Common myeloid progenitor, CD34-positive (primary cell): ENCODE measurements around the gene ATP1A1. TPM values are rescaled to one million over a fixed set of nuclear protein-coding genes. Genes with fewer than 3 reads are reported as not detected.
A peak's percentile ranks its signal among the peaks of the same experiment; 100 is the strongest.

Experiments used
- CTCF ChIA-PET: fragments of 350-600 bp; sonication (Branson Sonifier 250); formaldehyde crosslinking; loops from one replicate; lab custom pipeline; 2021; ENCODE audit warnings: antibody characterized with exemption; lab: Charles Lee
- POLR2A ChIA-PET: fragments of 350-600 bp; sonication (Branson Sonifier 250); formaldehyde crosslinking; loops from one replicate; lab custom pipeline; 2021; ENCODE audit warnings: antibody characterized with exemption; lab: Charles Lee
- DNase-seq, 3 donors: peaks; one replicate each; pipeline versions ENCODE4 v3.0.0 to v3.0.0-alpha.2; 2013
- H3K27ac ChIP-seq, 2 experiments: 1 replicate in 1 of 2; 2 replicates in 1 of 2; pipeline ENCODE4 v1.7.0; 2013; ENCODE audit warnings: inconsistent platforms in 2 of 2, low read length in 2 of 2, mild to moderate bottlenecking in 2 of 2, low read depth in 1 of 2, moderate library complexity in 1 of 2; ENCODE audit not compliant: severe bottlenecking in 2 of 2, insufficient read depth in 1 of 2, poor library complexity in 1 of 2
- H3K27me3 ChIP-seq, 5 experiments: replicated peaks in 2 of 5; 1 replicate in 3 of 5; 2 replicates in 2 of 5; pipeline versions ENCODE4 v1.6.1 to v1.7.0; 2013; ENCODE audit warnings: low read length in 4 of 5, mild to moderate bottlenecking in 2 of 5, moderate library complexity in 2 of 5, inconsistent platforms in 1 of 5; ENCODE audit not compliant: insufficient read depth in 5 of 5, control insufficient read depth in 4 of 5
- H3K36me3 ChIP-seq, 4 experiments: 1 replicate in 2 of 4; 2 replicates in 2 of 4; pipeline versions ENCODE4 v1.6.1 to v1.7.0; 2013; ENCODE audit warnings: low read length in 3 of 4, control low read depth in 1 of 4, mild to moderate bottlenecking in 1 of 4; ENCODE audit not compliant: control insufficient read depth in 4 of 4, insufficient read depth in 4 of 4
- H3K4me1 ChIP-seq, 4 experiments: 1 replicate in 3 of 4; 2 replicates in 1 of 4; pipeline versions ENCODE4 v1.6.1 to v1.7.1; 2013; ENCODE audit warnings: low read length in 3 of 4, mild to moderate bottlenecking in 3 of 4, control low read depth in 1 of 4, inconsistent platforms in 1 of 4, moderate library complexity in 1 of 4; ENCODE audit not compliant: control insufficient read depth in 4 of 4, insufficient read depth in 4 of 4; ENCODE audit errors: control extremely low read depth in 1 of 4
- H3K4me3 ChIP-seq, 7 experiments: 1 replicate in 4 of 7; 2 replicates in 3 of 7; pipeline versions ENCODE4 v1.5.1 to v1.7.0; 2013; ENCODE audit warnings: mild to moderate bottlenecking in 7 of 7, low read length in 6 of 7, moderate library complexity in 6 of 7, inconsistent platforms in 2 of 7, low read depth in 2 of 7, control low read depth in 1 of 7; ENCODE audit not compliant: insufficient read depth in 4 of 7, control insufficient read depth in 1 of 7; ENCODE audit errors: extremely low read depth in 1 of 7
- H3K9me3 ChIP-seq, 5 experiments: 1 replicate in 4 of 5; 2 replicates in 1 of 5; pipeline versions ENCODE4 v1.6.1 to v1.7.1; 2013; ENCODE audit warnings: low read length in 4 of 5, mild to moderate bottlenecking in 2 of 5, inconsistent platforms in 1 of 5, low read depth in 1 of 5, moderate library complexity in 1 of 5; ENCODE audit not compliant: control insufficient read depth in 4 of 5, insufficient read depth in 2 of 5; ENCODE audit errors: control extremely low read depth in 1 of 5
- WGBS: methylation state at CpG from one replicate; pipeline ENCODE4 v1.1.5; 2013; ENCODE audit not compliant: insufficient coverage; 5-methylcytosine and 5-hydroxymethylcytosine counted together
- polyA plus RNA-seq: library from polyadenylated mRNA; unstranded; fragments of 120-200 nt; gene quantifications from one replicate; pipeline ENCODE4 v1.2.1, GENCODE V29; 2013

Gene ATP1A1
- polyA plus RNA-seq, result 135 TPM

DNA sequence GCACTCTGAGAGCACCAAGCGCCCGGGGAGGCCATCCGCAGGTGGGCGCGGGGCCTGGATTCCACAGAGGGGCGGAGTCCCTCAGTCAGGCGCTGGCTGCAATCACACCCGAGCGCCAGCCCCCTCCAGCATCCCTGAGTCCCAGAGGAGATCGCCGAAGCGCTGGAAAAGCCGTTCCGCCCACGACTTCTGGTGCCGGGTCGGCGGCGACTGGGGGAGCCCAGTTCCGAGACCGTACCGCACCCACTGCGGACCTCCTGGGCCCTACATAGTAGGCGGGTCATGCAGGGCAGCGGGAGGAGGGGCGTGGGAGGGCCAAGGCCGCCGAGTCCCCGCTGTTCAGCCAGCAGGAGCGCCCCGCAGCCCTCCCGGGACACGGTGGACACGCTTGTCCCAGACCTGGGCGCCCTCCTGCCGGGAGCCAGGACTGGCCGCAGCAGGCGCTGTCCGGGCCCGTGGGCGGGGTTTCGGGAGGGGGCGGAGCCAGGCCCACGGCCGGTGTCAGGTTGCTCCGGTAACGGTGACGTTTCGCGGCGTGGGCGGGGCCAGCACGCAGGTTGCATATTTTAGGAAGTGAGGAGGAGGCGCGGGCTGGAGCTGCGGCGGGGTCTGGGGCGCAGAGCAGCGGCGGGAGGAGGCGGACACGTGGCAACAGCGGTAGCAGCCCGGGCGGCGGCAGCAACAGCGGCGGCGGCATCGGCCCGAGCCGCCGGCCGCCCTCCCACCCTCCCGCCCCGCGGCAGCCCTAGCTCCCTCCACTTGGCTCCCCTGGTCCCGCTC lies at the start of gene ATP1A1:
Gene ATP1A1 (plus strand): TSS at position 594 of the 780 bp plus-strand sequence. CDS start 268 bp downstream, outside the sequence.
- CTCF ChIA-PET, result no interaction called here
- peaks cover 2 to 38% (median 27%) of the 10 kb centered on the region in 4 experiments for H3K4me1 ChIP-seq

DNA sequence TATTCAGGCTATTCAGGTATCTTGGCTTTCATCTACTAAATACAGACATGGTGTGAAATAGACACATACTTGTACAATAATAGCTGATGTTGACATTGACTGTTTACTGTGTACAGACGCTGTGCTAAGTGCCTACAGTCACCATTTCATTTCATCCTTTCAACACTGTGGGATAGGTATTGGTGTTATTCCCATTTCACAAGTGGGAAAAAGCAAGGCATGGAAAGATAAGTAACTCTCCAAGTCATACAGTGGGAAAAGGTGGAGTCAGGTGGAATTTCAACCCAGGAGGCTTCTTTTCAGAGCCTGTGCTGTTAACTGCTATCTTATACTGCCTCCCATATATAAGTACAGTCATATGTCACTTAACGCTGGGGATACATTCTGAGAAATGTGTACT lies 49.6 kb upstream of the ATP1A1 start:
- ChIA-PET POLR2A (no interaction called here), CTCF (no interaction called here)
- Histone ChIP-seq H3K27me3 (no peaks in the 10 kb centered on the region), H3K9me3 (no peaks in the 10 kb centered on the region), H3K27ac (no peak overlapping the region), H3K4me1 (peaks cover 0 to 7% (median 0%) of the 10 kb centered on the region in 4 experiments), H3K36me3 (no peaks in the 10 kb centered on the region), H3K4me3 (no peak overlapping the region)
- no CpG with 5 or more reads among the region's 2 CpGs for WGBS
- no peak for DNase-seq

More for the DNA sequence above, at the start of gene ATP1A1:
- H3K27me3 ChIP-seq, result peaks cover 0 to 9% (median 3%) of the 10 kb centered on the region in 5 experiments
- peak within 1 kb of the TSS; percentile 49 to 85 for H3K27ac ChIP-seq
- peak within 1 kb of the TSS; percentile 76 to 93 (median 83) for H3K4me3 ChIP-seq
- H3K9me3 ChIP-seq, result no peaks in the 10 kb centered on the region
- H3K36me3 ChIP-seq, result no peaks in the 10 kb centered on the region
- DNase-seq, result peak; percentile 95 to 97 (median 97)
- WGBS, result 0% methylated on average over 37 of the region's 78 CpGs
- POLR2A ChIA-PET, result no interaction called here

DNA sequence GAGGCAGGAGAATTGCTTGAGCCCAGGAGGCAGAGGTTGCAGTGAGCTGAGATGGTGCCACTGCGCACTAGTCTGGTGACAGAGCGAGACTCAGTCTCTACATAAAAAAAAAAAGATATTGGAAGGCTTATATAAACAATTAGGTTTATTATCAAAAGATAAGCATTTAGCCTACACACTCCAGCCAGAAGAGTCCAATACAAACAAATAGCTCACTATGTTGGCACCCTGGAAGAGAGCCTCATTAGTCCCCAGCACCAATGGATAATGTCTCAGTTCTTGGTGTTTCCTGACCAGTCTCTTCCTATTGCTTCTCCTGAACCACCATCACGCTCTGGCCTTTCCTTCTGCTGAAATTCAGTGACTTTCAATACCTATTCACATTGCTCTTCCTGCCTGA lies 48.6 kb upstream of the ATP1A1 start:
- WGBS, result 86% methylated on average over 1 of the region's 3 CpGs
- POLR2A ChIA-PET, result no interaction called here
- Histone ChIP-seq H3K4me3 (no peak overlapping the region), H3K9me3 (no peaks in the 10 kb centered on the region), H3K27ac (no peak overlapping the region), H3K27me3 (no peaks in the 10 kb centered on the region), H3K4me1 (peaks cover 0 to 7% (median 0%) of the 10 kb centered on the region in 4 experiments), H3K36me3 (no peaks in the 10 kb centered on the region)
- CTCF ChIA-PET, result interaction anchor here (1.1 kb wide), 1 partner anchor 156 kb away, joined by 3 read pairs; no protein-coding TSS in a partner anchor
- DNase-seq, result no peak

DNA sequence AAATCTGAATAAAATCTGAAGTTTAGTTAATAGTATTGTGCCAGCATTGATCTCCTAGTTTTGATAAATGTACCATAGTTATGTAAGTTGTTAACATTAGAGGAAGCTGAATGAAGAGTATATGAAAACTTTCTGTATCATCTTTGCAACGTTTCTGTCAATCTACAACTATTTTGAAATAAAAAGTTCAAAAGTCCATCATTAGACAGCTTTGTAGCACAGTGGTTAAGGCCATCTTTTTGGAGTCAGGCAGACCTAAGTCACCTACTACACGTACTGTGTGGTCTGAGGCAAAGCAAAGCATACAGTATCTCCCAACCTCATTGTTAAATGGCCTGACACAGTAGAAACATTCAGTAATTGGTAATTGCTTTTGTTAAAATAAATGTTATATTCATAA lies 47.9 kb upstream of the ATP1A1 start:
- CTCF ChIA-PET, result interaction anchor here (1.1 kb wide), 1 partner anchor 156 kb away, joined by 3 read pairs; no protein-coding TSS in a partner anchor
- H3K27ac ChIP-seq, result no peak overlapping the region

DNA sequence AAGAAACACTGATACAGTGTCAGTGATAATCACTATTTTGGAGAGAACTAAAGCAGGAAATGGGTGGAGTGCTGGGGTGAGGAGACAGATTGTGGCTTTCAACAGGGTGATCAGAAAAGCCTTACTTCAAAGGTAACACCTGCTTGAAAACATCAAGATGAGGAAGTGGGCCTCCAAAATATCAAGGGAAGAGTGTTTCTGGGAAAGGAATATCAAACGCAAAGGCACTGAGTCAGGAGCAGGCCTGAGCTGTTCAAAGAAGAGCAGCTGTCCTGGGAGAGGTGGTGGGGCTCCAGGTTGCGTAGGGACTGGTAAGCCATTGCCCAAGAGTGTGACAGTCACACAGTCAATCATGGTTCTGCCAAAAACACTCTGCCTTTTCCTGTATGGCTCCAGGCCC lies 47.1 kb upstream of the ATP1A1 start:
- Histone ChIP-seq H3K4me3 (no peak overlapping the region), H3K9me3 (no peaks in the 10 kb centered on the region), H3K27me3 (no peaks in the 10 kb centered on the region), H3K4me1 (peaks cover 0 to 7% (median 0%) of the 10 kb centered on the region in 4 experiments), H3K27ac (no peak overlapping the region), H3K36me3 (no peaks in the 10 kb centered on the region)
- DNase-seq, result peak in 1 of 3 donors; percentile 2
- 61% methylated on average over 2 of the region's 2 CpGs for WGBS
- ChIA-PET CTCF (interaction anchor here (0.9 kb wide), 1 partner anchor 157 kb away, joined by 3 read pairs; no protein-coding TSS in a partner anchor), POLR2A (no interaction called here)

More for the DNA sequence above, 47.9 kb upstream of the ATP1A1 start:
- Histone ChIP-seq H3K36me3 (no peaks in the 10 kb centered on the region), H3K27me3 (no peaks in the 10 kb centered on the region), H3K4me1 (peaks cover 0 to 7% (median 0%) of the 10 kb centered on the region in 4 experiments), H3K4me3 (no peak overlapping the region), H3K9me3 (no peaks in the 10 kb centered on the region)
- POLR2A ChIA-PET, result no interaction called here
- 100% methylated on average over 1 of the region's 2 CpGs for WGBS
- no peak for DNase-seq

DNA sequence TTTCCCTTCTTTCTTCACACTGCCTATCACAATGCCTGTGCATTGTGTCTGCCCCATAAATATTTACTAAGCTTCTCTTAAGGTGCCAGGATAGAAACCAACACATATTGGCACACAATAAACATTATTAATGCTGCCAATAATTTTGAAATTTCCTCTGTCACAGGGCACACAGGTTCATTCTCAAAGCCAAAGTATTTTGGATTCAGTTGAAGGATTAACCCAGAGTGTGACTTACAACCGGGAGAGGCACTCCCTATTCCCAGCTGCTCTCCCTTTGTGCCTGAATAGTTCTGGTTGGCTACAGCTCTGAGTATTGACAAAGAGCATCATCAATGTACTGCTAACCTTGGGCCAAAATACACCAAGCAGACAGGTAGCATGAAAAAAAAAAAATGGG lies 46.6 kb upstream of the ATP1A1 start:
- H3K4me3 ChIP-seq, result no peak overlapping the region
- no CpG with 5 or more reads among the region's 1 CpG for WGBS
- CTCF ChIA-PET, result interaction anchor here (0.6 to 0.9 kb wide), 2 partner anchors 84 to 158 kb away, joined by 3 to 4 read pairs; no protein-coding TSS in a partner anchor

DNA sequence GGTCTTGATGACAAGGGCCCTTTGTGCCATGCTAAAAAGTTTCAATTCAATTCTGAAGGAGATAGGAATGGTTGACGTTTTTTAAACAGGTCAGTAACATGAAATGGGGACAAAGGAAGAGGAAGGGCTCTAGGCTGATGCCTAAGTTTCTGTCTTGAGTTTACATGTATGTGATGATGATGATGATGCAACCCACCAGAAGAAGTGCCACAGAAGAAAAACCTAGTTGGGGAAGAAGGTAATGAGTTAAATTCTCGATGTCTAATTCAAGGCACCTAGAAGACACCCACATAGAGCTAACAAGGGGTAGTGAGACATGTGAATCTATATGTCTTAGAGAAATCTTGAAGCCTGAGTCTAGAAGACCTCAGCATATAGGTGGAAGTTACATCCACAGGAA lies 44.4 kb upstream of the ATP1A1 start:
- ChIA-PET POLR2A (no interaction called here), CTCF (no interaction called here)
- H3K27ac ChIP-seq, result no peak overlapping the region
- DNase-seq, result no peak
- 94% methylated on average over 2 of the region's 2 CpGs for whole genome bisulfite sequencing
- peaks cover 0 to 7% (median 0%) of the 10 kb centered on the region in 4 experiments for H3K4me1 ChIP-seq
- H3K36me3 ChIP-seq, result no peaks in the 10 kb centered on the region
- no peaks in the 10 kb centered on the region for H3K9me3 ChIP-seq
- H3K27me3 ChIP-seq, result peaks cover 0 to 1% (median 0%) of the 10 kb centered on the region in 5 experiments
- no peak overlapping the region for H3K4me3 ChIP-seq

More for the DNA sequence above, 46.6 kb upstream of the ATP1A1 start:
- Histone ChIP-seq H3K27ac (no peak overlapping the region), H3K4me1 (peaks cover 0 to 7% (median 0%) of the 10 kb centered on the region in 4 experiments), H3K27me3 (no peaks in the 10 kb centered on the region), H3K36me3 (no peaks in the 10 kb centered on the region), H3K9me3 (no peaks in the 10 kb centered on the region)
- no peak for DNase-seq
- POLR2A ChIA-PET, result no interaction called here
